ENCODE data around the gene GIPC1.
"Not testable (repeated sequence)": the region's sequence is repeated elsewhere in the genome, so short reads cannot be mapped to it uniquely, and the experiment has no call there.

Gene GIPC1

GRCh38 chr19:14517840-14518505 is 22.0 kb upstream of the GIPC1 start, which contains the start of gene DNAJB1:
TSS of gene DNAJB1 (minus strand) at chr19:14518397. CDS start at chr19:14518349, 48 bp downstream.
- no peak for DNase-seq

GRCh38 chr19:14517446-14517839 is 21.5 kb upstream of the GIPC1 start:
- no peak for DNase-seq

- DNase-seq = no peak
These were observed 21.0 kb upstream of the GIPC1 start for GRCh38 chr19:14516746-14517438.

- DNase-seq = no peak
These were observed 20.2 kb upstream of the GIPC1 start for GRCh38 chr19:14516048-14516534.

- no peak for DNase-seq
These were observed 19.6 kb upstream of the GIPC1 start for GRCh38 chr19:14515501-14516047.

- no peak for DNase-seq
These were observed 18.4 kb upstream of the GIPC1 start for GRCh38 chr19:14514215-14514863.

GRCh38 chr19:14512406-14512961 is 16.6 kb upstream of the GIPC1 start:
- no peak for DNase-seq

- no peak for DNase-seq
These were observed 15.3 kb upstream of the GIPC1 start for GRCh38 chr19:14511229-14511593.

GRCh38 chr19:14510311-14511228 is 14.6 kb upstream of the GIPC1 start:
- DNase-seq = no peak

GRCh38 chr19:14507704-14508542 is 12.0 kb upstream of the GIPC1 start:
- DNase-seq = no peak

- DNase-seq = no peak
These were observed 9.7 kb upstream of the GIPC1 start for GRCh38 chr19:14505488-14506239.

- DNase-seq = not testable (repeated sequence)
These were observed 8.6 kb upstream of the GIPC1 start for GRCh38 chr19:14504575-14504974.

- DNase-seq = no peak
These were observed 7.4 kb upstream of the GIPC1 start for GRCh38 chr19:14503285-14503684.

GRCh38 chr19:14502334-14503092 is 6.6 kb upstream of the GIPC1 start:
- DNase-seq = no peak

GRCh38 chr19:14497228-14497921 is 1.4 kb upstream of the GIPC1 start:
- no peak for DNase-seq

- DNase-seq = no peak
These were observed 904 bp upstream of the GIPC1 start for GRCh38 chr19:14496834-14497227.

GRCh38 chr19:14495672-14496028 is 277 bp downstream of the GIPC1 start:
- DNase-seq = no peak

GRCh38 chr19:14494910-14495671 is 836 bp downstream of the GIPC1 start:
- DNase-seq = no peak

All from NCI-H524 treated with DMSO at 0.1 percent for 48 hours (cell line).